Activated naive CD4-positive, alpha-beta T cell treated with anti-CD3 and anti-CD28 coated beads, Interleukin-2, amount 10 ng/mL, durations not matched to agents 7 days and 5 days (primary cell): Measurements from ENCODE around the gene SMR3A.

Experiments
- CTCF ChIA-PET: fragments of 350-600 bp; sonication (Branson Sonifier 250); formaldehyde crosslinking; loops from one replicate; lab custom pipeline; 2021; ENCODE audit warnings: antibody characterized with exemption; lab: Charles Lee
- DNase-seq: peaks from one replicate; pipeline ENCODE4 v3.0.0-alpha.2; 2020
- H3K27ac Mint-ChIP-seq: one replicate; pipeline ENCODE4 v1.8.0; 2021; ENCODE audit warnings: mild to moderate bottlenecking, moderate library complexity, mixed read lengths
- H3K27me3 Mint-ChIP-seq: one replicate; pipeline ENCODE4 v1.8.0; 2021; ENCODE audit warnings: mild to moderate bottlenecking, mixed read lengths
- H3K36me3 Mint-ChIP-seq: one replicate; pipeline ENCODE4 v1.8.0; 2021; ENCODE audit warnings: mixed read lengths
- H3K4me1 Mint-ChIP-seq: one replicate; pipeline ENCODE4 v1.8.0; 2021; ENCODE audit warnings: mixed read lengths
- H3K4me3 Mint-ChIP-seq: one replicate; pipeline ENCODE4 v1.8.0; 2021; ENCODE audit warnings: mild to moderate bottlenecking, moderate library complexity, mixed read lengths
- H3K9me3 Mint-ChIP-seq: one replicate; pipeline ENCODE4 v1.8.0; 2021; ENCODE audit warnings: mixed read lengths

SMR3A gene

DNA sequence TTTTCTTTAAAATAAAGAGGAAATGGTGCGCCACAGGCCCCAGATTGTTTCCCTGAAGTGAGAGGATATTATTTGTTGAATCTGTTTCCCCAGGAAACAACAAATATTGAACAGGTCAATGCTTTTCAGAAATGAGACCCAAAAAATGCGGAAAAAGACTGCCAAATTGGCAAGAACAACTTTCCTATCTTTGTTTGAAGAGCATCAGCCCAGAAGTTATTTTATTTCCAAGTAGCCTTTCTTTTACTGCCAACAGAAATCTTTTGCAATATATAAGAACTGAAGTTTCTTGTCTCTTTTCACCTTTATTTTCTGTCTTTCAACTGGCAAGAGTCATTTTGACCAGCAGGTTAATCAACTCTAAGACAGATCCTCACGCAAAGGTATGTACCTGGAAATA, at the start of gene SMR3A:
SMR3A (plus strand) TSS at position 301 of the 400 bp plus-strand sequence. CDS start 1,356 bp downstream, outside the sequence.
- Mint-ChIP-seq H3K4me3 (no peak within 1 kb of the TSS), H3K4me1 (no peaks in the 10 kb centered on the region), H3K27me3 (no peaks in the 10 kb centered on the region), H3K27ac (no peak within 1 kb of the TSS), H3K9me3 (no peaks in the 10 kb centered on the region), H3K36me3 (no peaks in the 10 kb centered on the region)
- no peak for DNase-seq
- CTCF ChIA-PET = no interaction called here

GRCh38 chr4:70313736-70314135, 46.8 kb upstream of the SMR3A start:
- no peak overlapping the region for H3K27ac Mint-ChIP-seq
- H3K27me3 Mint-ChIP-seq = no peaks in the 10 kb centered on the region
- no peaks in the 10 kb centered on the region for H3K4me1 Mint-ChIP-seq
- no peaks in the 10 kb centered on the region for H3K9me3 Mint-ChIP-seq
- CTCF ChIA-PET = no interaction called here
- no peaks in the 10 kb centered on the region for H3K36me3 Mint-ChIP-seq
- no peak for DNase-seq
- H3K4me3 Mint-ChIP-seq = no peak overlapping the region

DNA sequence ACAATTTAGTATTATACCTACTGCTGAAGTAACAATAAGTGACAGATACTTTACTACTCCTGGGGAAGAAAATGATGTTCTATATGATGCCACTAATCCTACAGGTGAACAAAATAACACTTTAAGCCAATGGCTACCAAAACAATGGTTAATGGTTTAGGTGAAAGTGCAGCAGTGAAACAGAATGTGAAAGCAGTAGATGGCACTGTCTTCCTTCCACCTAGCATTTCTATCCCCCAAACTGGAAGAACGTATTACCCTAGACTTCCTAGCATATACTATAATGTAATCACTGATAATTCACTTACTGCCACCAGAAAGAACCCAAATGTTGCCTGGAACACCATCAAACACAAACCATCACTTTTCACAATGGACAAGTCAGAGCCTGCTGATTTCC, 44.6 kb upstream of the SMR3A start:
- Mint-ChIP-seq H3K4me3 (no peak overlapping the region), H3K4me1 (no peaks in the 10 kb centered on the region)
- CTCF ChIA-PET = no interaction called here

GRCh38 chr4:70326052-70326451, 34.5 kb upstream of the SMR3A start:
- H3K27me3 Mint-ChIP-seq = no peaks in the 10 kb centered on the region
- H3K36me3 Mint-ChIP-seq = no peaks in the 10 kb centered on the region
- H3K27ac Mint-ChIP-seq = no peak overlapping the region
- DNase-seq = no peak
- CTCF ChIA-PET = interaction anchor here (0.5 kb wide), 1 partner anchor 17 kb away, joined by 4 read pairs; no protein-coding TSS in a partner anchor
- H3K4me1 Mint-ChIP-seq = no peaks in the 10 kb centered on the region
- no peak overlapping the region for H3K4me3 Mint-ChIP-seq
- H3K9me3 Mint-ChIP-seq = no peaks in the 10 kb centered on the region

More for the DNA sequence above, 44.6 kb upstream of the SMR3A start:
- Mint-ChIP-seq H3K27me3 (no peaks in the 10 kb centered on the region), H3K9me3 (no peaks in the 10 kb centered on the region), H3K27ac (no peak overlapping the region), H3K36me3 (no peaks in the 10 kb centered on the region)
- no peak for DNase-seq

DNA sequence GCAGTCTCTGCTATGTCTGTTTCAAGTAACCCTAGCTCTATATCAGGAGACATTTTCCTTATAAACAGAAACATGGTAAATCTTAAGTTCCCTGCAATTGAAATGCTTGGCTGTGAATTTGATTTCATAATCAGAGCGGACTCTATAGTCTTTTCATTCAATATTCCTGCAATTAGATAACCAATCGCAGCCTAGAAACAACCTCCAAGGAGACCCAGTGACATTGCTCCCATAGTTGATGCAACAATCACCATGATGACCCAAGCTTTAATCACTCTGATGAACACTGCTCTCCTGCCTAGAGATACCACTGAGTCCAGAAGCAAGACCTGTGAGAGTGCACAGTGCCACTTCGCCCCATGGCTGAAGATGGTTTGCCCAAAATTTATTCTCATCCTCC, 25.9 kb upstream of the SMR3A start, which contains the start of gene CABS1:
CABS1 (plus strand) TSS at position 301 of the 400 bp plus-strand sequence; CDS start at position 360, 59 bp downstream.
- Mint-ChIP-seq H3K4me1 (no peaks in the 10 kb centered on the region), H3K36me3 (no peaks in the 10 kb centered on the region), H3K4me3 (no peak within 1 kb of the TSS), H3K27me3 (no peaks in the 10 kb centered on the region), H3K9me3 (no peaks in the 10 kb centered on the region), H3K27ac (no peak within 1 kb of the TSS)
- DNase-seq = no peak
- CTCF ChIA-PET = no interaction called here

DNA sequence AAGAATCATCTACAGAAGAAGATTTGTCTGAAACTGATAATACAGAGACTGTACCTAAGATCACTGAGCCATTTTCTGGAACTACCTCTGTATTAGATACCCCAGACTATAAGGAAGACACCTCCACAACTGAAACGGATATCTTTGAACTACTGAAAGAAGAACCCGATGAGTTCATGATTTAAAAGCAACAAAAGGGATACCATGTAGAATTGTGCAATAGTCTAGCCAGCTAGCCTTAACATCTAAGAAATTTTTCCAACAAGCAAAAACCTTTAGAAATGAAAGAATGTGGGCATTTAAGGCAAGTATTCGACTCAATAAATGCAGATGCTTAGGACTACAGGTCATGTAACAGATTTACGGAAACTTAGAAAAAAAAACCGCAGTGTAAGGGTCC, 24.5 kb upstream of the SMR3A start:
- no peaks in the 10 kb centered on the region for H3K9me3 Mint-ChIP-seq
- H3K4me3 Mint-ChIP-seq = no peak overlapping the region
- H3K27ac Mint-ChIP-seq = no peak overlapping the region
- DNase-seq = no peak
- H3K36me3 Mint-ChIP-seq = no peaks in the 10 kb centered on the region
- H3K4me1 Mint-ChIP-seq = no peaks in the 10 kb centered on the region
- no peaks in the 10 kb centered on the region for H3K27me3 Mint-ChIP-seq
- CTCF ChIA-PET = no interaction called here

GRCh38 chr4:70337886-70338420, 22.6 kb upstream of the SMR3A start:
- DNase-seq = no peak
- H3K27ac Mint-ChIP-seq = no peak overlapping the region
- no peak overlapping the region for H3K4me3 Mint-ChIP-seq
- CTCF ChIA-PET = no interaction called here
- H3K9me3 Mint-ChIP-seq = no peaks in the 10 kb centered on the region
- no peaks in the 10 kb centered on the region for H3K36me3 Mint-ChIP-seq
- no peaks in the 10 kb centered on the region for H3K4me1 Mint-ChIP-seq
- no peaks in the 10 kb centered on the region for H3K27me3 Mint-ChIP-seq

DNA sequence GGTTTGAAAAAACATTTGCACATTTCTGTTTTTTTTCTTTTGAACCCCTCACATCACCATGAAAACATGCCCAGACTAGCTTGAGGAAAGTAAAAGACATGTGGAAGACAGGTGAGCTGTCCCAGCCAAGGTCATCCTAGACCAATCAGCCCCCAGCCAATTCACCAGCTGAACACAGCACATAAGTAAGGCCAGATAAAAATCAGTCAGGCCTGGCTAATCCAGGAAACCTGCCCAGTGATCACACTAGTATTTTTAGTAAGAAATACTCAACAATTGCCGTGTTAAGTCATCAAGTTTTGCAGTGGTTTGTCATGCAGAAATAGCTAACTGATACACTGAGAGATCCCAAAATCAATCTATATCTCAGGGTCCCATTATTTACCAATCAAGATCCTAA, 4.4 kb upstream of the SMR3A start:
- H3K27ac Mint-ChIP-seq = no peak overlapping the region
- CTCF ChIA-PET = no interaction called here

GRCh38 chr4:70359115-70359661, 1.4 kb upstream of the SMR3A start:
- CTCF ChIA-PET = no interaction called here

More for the DNA sequence above, 4.4 kb upstream of the SMR3A start:
- Mint-ChIP-seq H3K4me1 (no peaks in the 10 kb centered on the region), H3K36me3 (no peaks in the 10 kb centered on the region), H3K9me3 (no peaks in the 10 kb centered on the region), H3K27me3 (no peaks in the 10 kb centered on the region), H3K4me3 (no peak overlapping the region)
- DNase-seq = no peak

DNA sequence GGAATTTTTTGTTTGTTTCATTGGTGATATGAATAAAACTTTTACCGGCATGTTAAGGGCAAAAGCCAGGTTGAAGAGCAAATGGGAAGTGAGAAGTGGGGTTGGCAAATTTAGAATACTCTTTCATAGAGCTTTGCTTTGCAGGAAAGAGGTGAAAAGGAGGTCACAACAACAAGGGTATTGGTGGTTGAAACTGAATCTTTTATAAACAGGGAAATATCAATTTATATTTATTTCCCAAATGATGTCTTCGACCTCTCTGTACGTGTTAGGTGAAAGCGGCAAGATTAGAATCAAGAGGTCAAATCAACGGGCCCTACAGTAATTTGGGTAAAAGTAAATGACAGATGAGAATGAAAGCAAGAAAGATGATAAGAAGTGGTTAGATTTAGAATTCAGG, 3.4 kb downstream of the SMR3A start:
- no peaks in the 10 kb centered on the region for H3K9me3 Mint-ChIP-seq

More at GRCh38 chr4:70359115-70359661, 1.4 kb upstream of the SMR3A start:
- Mint-ChIP-seq H3K27ac (no peak overlapping the region), H3K4me1 (no peaks in the 10 kb centered on the region), H3K27me3 (no peaks in the 10 kb centered on the region), H3K4me3 (no peak overlapping the region), H3K9me3 (no peaks in the 10 kb centered on the region), H3K36me3 (no peaks in the 10 kb centered on the region)
- DNase-seq = no peak

GRCh38 chr4:70365479-70365878, 4.9 kb downstream of the SMR3A start:
- Mint-ChIP-seq H3K4me1 (no peaks in the 10 kb centered on the region), H3K36me3 (no peaks in the 10 kb centered on the region), H3K4me3 (no peak overlapping the region), H3K27ac (no peak overlapping the region), H3K9me3 (no peaks in the 10 kb centered on the region), H3K27me3 (no peaks in the 10 kb centered on the region)
- CTCF ChIA-PET = no interaction called here
- no peak for DNase-seq

More for the DNA sequence above, 3.4 kb downstream of the SMR3A start:
- no peak overlapping the region for H3K27ac Mint-ChIP-seq
- H3K4me3 Mint-ChIP-seq = no peak overlapping the region
- DNase-seq = no peak
- CTCF ChIA-PET = no interaction called here
- H3K27me3 Mint-ChIP-seq = no peaks in the 10 kb centered on the region
- no peaks in the 10 kb centered on the region for H3K4me1 Mint-ChIP-seq
- H3K36me3 Mint-ChIP-seq = no peaks in the 10 kb centered on the region

- Mint-ChIP-seq H3K27me3 (no peaks in the 10 kb centered on the region), H3K9me3 (no peaks in the 10 kb centered on the region), H3K27ac (no peak overlapping the region), H3K4me3 (no peak overlapping the region), H3K36me3 (no peaks in the 10 kb centered on the region), H3K4me1 (no peaks in the 10 kb centered on the region)
- CTCF ChIA-PET = no interaction called here
- no peak for DNase-seq
Observed at GRCh38 chr4:70367813-70368212, 7.3 kb downstream of the SMR3A start.

DNA sequence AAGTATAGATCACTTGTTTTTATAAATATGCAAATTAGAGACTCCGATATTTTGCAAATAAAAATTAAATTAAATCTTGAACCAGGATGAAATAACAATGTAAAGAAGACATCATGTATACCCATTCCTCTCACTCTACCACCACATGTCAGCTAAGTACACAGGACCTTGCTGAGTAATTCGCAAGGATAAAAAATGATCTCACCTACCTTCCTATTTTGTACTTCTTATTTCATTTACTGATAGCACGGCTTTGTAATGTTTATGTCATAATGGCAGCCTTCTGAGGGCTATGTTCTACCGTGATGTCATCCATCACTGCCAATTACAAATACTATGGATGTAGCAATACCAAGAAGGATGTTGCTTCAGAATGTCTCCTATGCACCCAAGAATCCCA, 11.4 kb downstream of the SMR3A start:
- CTCF ChIA-PET = no interaction called here
- no peak for DNase-seq
- no peaks in the 10 kb centered on the region for H3K9me3 Mint-ChIP-seq
- H3K36me3 Mint-ChIP-seq = no peaks in the 10 kb centered on the region
- no peak overlapping the region for H3K27ac Mint-ChIP-seq
- no peak overlapping the region for H3K4me3 Mint-ChIP-seq
- H3K27me3 Mint-ChIP-seq = no peaks in the 10 kb centered on the region
- no peaks in the 10 kb centered on the region for H3K4me1 Mint-ChIP-seq

DNA sequence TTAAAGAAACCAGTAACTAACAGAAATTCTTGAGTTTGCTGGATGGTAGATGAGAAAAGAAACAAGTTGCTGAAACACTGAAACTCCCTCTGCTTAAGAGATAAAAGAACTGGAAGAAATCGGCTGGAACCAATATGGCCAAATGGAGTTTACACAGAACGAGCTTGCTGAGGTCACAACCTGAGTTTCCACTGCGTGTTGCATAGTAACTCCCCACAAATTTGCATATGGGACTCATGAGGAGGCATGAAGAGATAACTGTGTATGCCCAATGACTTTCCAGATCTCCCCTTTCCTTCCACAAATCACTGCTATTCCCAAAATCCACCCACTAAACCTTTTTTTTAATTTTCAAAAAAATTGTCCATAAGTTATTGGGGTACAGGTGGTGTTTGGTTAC, 12.2 kb downstream of the SMR3A start:
- no peak overlapping the region for H3K4me3 Mint-ChIP-seq

GRCh38 chr4:70380578-70380977, 20.0 kb downstream of the SMR3A start:
- Mint-ChIP-seq H3K4me3 (no peak overlapping the region), H3K36me3 (no peaks in the 10 kb centered on the region), H3K27me3 (no peaks in the 10 kb centered on the region), H3K9me3 (no peaks in the 10 kb centered on the region), H3K27ac (no peak overlapping the region), H3K4me1 (no peaks in the 10 kb centered on the region)
- DNase-seq = no peak
- CTCF ChIA-PET = no interaction called here

More for the DNA sequence above, 12.2 kb downstream of the SMR3A start:
- Mint-ChIP-seq H3K27me3 (no peaks in the 10 kb centered on the region), H3K36me3 (no peaks in the 10 kb centered on the region), H3K4me1 (no peaks in the 10 kb centered on the region), H3K9me3 (no peaks in the 10 kb centered on the region), H3K27ac (no peak overlapping the region)
- CTCF ChIA-PET = no interaction called here
- DNase-seq = no peak
